ENCODE results near the gene PSG4. TPM values are rescaled to one million over a fixed set of nuclear protein-coding genes. Genes with fewer than 3 reads are reported as not detected.
"Not testable (repeated sequence)": the region's sequence is repeated elsewhere in the genome, so short reads cannot be mapped to it uniquely, and the experiment has no call there.

Gene PSG4
- total and polyA plus RNA-seq, 2 of the 8 experiments (the other 6 are each of a cell fraction or from before 2014, with no cell fraction given) = not detected

GRCh38 chr19:43181869-43182771 lies 23.3 kb downstream of the PSG4 start:
- H3K36me3 ChIP-seq (ENCODE audit: control insufficient read depth in 2 of 4, insufficient read depth in 4 of 4, low read length in 3 of 4); H4K20me1 ChIP-seq (replicated peaks in 1 of 2; ENCODE audit: control insufficient read depth in 1 of 2, insufficient read depth in 2 of 2, low read length in 2 of 2); H3K18ac ChIP-seq (ENCODE audit: extremely low read depth, low read length); FAIRE-seq; H3K4me1 ChIP-seq (replicated peaks in 1 of 4; ENCODE audit: control insufficient read depth in 3 of 4, insufficient read depth in 4 of 4, low read length in 3 of 4); H2BK120ac ChIP-seq (replicated peaks; ENCODE audit: low read depth, low read length); H2AK5ac ChIP-seq (ENCODE audit: low read depth, low read length); H4K5ac ChIP-seq (ENCODE audit: insufficient read length, low read depth, low read length); H3K23ac ChIP-seq (ENCODE audit: insufficient read length); H3K4ac ChIP-seq (replicated peaks; ENCODE audit: insufficient read length, low read depth, low read length); H3K56ac ChIP-seq (replicated peaks; ENCODE audit: insufficient read length, low read depth, low read length); H3K14ac ChIP-seq (ENCODE audit: insufficient read length); H3K23me2 ChIP-seq (ENCODE audit: low read depth, low read length); H3K9ac ChIP-seq (replicated peaks in 1 of 4; ENCODE audit: extremely low read depth in 1 of 4, low read depth in 3 of 4, low read length in 3 of 4); H2AFZ ChIP-seq (ENCODE audit: low read length); H3K79me1 ChIP-seq (ENCODE audit: low read depth, low read length); DNase-seq (ENCODE audit: low read depth in 1 of 2, low spot score in 2 of 2); POLR2A ChIA-PET (ENCODE audit: partially characterized antibody); H3K4me3 ChIP-seq (ENCODE audit: extremely low read depth in 1 of 4, insufficient read depth in 2 of 4, low read depth in 3 of 4, low read length in 4 of 4); H3K79me2 ChIP-seq (ENCODE audit: control insufficient read depth in 1 of 2, insufficient read depth in 2 of 2, low read length in 2 of 2); H4K8ac ChIP-seq (ENCODE audit: extremely low read depth, insufficient read depth, low read length); H2BK12ac ChIP-seq (ENCODE audit: low read depth, low read length); H2BK15ac ChIP-seq (ENCODE audit: low read length); H3K27me3 ChIP-seq (replicated peaks in 1 of 4; ENCODE audit: control insufficient read depth in 3 of 4, extremely low read depth in 1 of 4, insufficient read depth in 3 of 4, low read length in 3 of 4); H3K27ac ChIP-seq (ENCODE audit: low read depth, low read length); H4K91ac ChIP-seq (replicated peaks; ENCODE audit: insufficient read length, low read length); H3K4me2 ChIP-seq (ENCODE audit: insufficient read depth in 1 of 2, low read depth in 2 of 2, low read length in 2 of 2); H2BK5ac ChIP-seq (ENCODE audit: low read depth, low read length); H2BK20ac ChIP-seq (ENCODE audit: low read length): not testable (repeated sequence)
- CTCF ChIA-PET (ENCODE audit: partially characterized antibody) = interaction anchor here (0.7 kb wide), 1 partner anchor 1546 kb away, joined by 3 read pairs; no protein-coding TSS in a partner anchor
- peaks cover 7 to 64% of the 10 kb centered on the region in 2 experiments for H3K9me3 ChIP-seq (ENCODE audit: insufficient read depth in 2 of 2, low read depth in 1 of 2, low read length in 1 of 2)
- 60% methylated on average over 3 of the region's 4 CpGs; no CpG with 5 or more reads in 1 of the 2 experiments for WGBS, 2 experiments (ENCODE audit: extremely low coverage in 1 of 2, insufficient coverage in 1 of 2, insufficient read length in 1 of 2, insufficient replicate concordance in 2 of 2, low coverage in 1 of 2, low lambda C conversion rate in 2 of 2, missing lambda C conversion rate in 1 of 2)
